Vagina (tissue), 2 donors: ENCODE results near the gene NFKBIB. TPM values are rescaled to one million over a fixed set of nuclear protein-coding genes. Genes with fewer than 3 reads are reported as not detected.

Experiments used
- DNase-seq, 2 donors: peaks; one replicate each; pipeline ENCODE4 v3.0.0-alpha.2; 2017; ENCODE audit errors: extremely low spot score in 2 of 2
- H3K27ac ChIP-seq: fragments of 200-600 bp; sonication (generic); one replicate; pipeline ENCODE4 v1.5.1; 2019
- H3K27me3 ChIP-seq: fragments of 200-600 bp; sonication (generic); one replicate; pipeline ENCODE4 v1.5.1; 2019
- H3K36me3 ChIP-seq, 2 donors: fragments of 200-600 bp; sonication (generic); one replicate each; pipeline ENCODE4 v1.5.1; 2017 to 2019
- H3K4me1 ChIP-seq: fragments of 200-600 bp; sonication (generic); one replicate; pipeline ENCODE4 v1.5.1; 2019
- H3K4me3 ChIP-seq, 2 donors: fragments of 200-600 bp; sonication (generic); 1 replicate in 1 of 2; 2 replicates in 1 of 2; pipeline ENCODE4 v1.5.1; 2016 to 2019
- H3K9me3 ChIP-seq: fragments of 200-600 bp; sonication (generic); one replicate; pipeline ENCODE4 v1.5.1; 2019
- CTCF ChIP-seq, 3 experiments: fragments of 450-650 bp in 2 of 3; fragments of 200-600 bp in 1 of 3; sonication (generic) in 1 of 3; IDR thresholded peaks; one replicate each; pipeline ENCODE4 v1.5.1; 2017 to 2019; ENCODE audit warnings: antibody characterized with exemption in 3 of 3, mild to moderate bottlenecking in 2 of 3, moderate library complexity in 2 of 3
- POLR2A ChIP-seq, 2 donors: fragments of 450-650 bp; IDR thresholded peaks; one replicate each; pipeline ENCODE4 v1.6.1; 2017; ENCODE audit warnings: antibody characterized with exemption in 2 of 2, mild to moderate bottlenecking in 2 of 2, moderate library complexity in 2 of 2
- POLR2AphosphoS5 ChIP-seq, 2 donors: sonication (generic); formaldehyde crosslinking; IDR thresholded peaks; one replicate each; pipeline ENCODE4 v1.9.0; 2017; ENCODE audit warnings: antibody characterized with exemption in 2 of 2, mild to moderate bottlenecking in 2 of 2, low read depth in 1 of 2; ENCODE audit not compliant: insufficient read depth in 1 of 2
- intact Hi-C: fragments of 100-400 bp; cut with DNase I; formaldehyde crosslinking; loops from one replicate; pipeline ENCODE4 v1.15.1; 2023
- total RNA-seq: library from RNA; depleted of rRNA; stranded (reverse); fragments of >200 nt; gene quantifications from one replicate; pipeline ENCODE4 v1.2.3, GENCODE V29; 2016

Gene NFKBIB
- total RNA-seq, 1 donor from 2014 or later = 16.7 TPM

- TF ChIP-seq POLR2A (IDR thresholded peaks at IDR 0.05) (no peak), POLR2AphosphoS5 (IDR thresholded peaks at IDR 0.05; ENCODE audit: insufficient read depth in 1 of 2, low read depth in 1 of 2) (no peak), CTCF (IDR thresholded peaks at IDR 0.05) (no peak)
- no peaks in the 10 kb centered on the region for H3K9me3 ChIP-seq
- no peak for DNase-seq
- H3K27me3 ChIP-seq = no peaks in the 10 kb centered on the region
- intact Hi-C loops = no loop called here
- H3K4me3 ChIP-seq = peak overlapping the region; percentile 66 to 96
- peaks cover 0 to 9% of the 10 kb centered on the region in 2 donors for H3K36me3 ChIP-seq
- H3K4me1 ChIP-seq = peaks cover 35% of the 10 kb centered on the region
- no peak overlapping the region for H3K27ac ChIP-seq
These were observed 998 bp downstream of the NFKBIB start for GRCh38 chr19:38900743-38901190.

DNA sequence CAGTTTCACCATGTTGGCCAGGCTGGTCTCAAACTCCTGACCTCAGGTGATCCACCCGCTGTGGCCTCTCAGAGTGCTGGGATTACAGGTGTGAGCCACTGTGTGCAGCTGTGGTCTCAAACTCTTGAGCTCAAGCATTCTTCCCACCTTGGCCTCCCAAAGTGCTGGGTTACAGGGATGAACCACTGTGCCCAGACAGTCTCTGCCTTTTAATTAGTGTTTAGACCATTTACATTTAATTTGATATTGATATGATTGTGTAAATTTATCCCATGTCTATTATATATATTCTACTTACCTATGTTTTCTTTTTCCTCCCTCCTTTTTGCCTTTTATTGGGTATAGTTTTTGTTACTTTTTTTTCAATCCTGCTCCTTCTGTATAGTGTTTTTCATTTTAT, 1.9 kb downstream of the NFKBIB start:
- Histone ChIP-seq H3K27ac (no peak overlapping the region), H3K9me3 (no peaks in the 10 kb centered on the region), H3K4me3 (no peak overlapping the region), H3K4me1 (peaks cover 35% of the 10 kb centered on the region), H3K36me3 (peaks cover 0 to 10% of the 10 kb centered on the region in 2 donors), H3K27me3 (no peaks in the 10 kb centered on the region)
- TF ChIP-seq CTCF (IDR thresholded peaks at IDR 0.05) (no peak), POLR2AphosphoS5 (IDR thresholded peaks at IDR 0.05; ENCODE audit: insufficient read depth in 1 of 2, low read depth in 1 of 2) (no peak), POLR2A (IDR thresholded peaks at IDR 0.05) (no peak)
- intact Hi-C loops = no loop called here
- no peak for DNase-seq

DNA sequence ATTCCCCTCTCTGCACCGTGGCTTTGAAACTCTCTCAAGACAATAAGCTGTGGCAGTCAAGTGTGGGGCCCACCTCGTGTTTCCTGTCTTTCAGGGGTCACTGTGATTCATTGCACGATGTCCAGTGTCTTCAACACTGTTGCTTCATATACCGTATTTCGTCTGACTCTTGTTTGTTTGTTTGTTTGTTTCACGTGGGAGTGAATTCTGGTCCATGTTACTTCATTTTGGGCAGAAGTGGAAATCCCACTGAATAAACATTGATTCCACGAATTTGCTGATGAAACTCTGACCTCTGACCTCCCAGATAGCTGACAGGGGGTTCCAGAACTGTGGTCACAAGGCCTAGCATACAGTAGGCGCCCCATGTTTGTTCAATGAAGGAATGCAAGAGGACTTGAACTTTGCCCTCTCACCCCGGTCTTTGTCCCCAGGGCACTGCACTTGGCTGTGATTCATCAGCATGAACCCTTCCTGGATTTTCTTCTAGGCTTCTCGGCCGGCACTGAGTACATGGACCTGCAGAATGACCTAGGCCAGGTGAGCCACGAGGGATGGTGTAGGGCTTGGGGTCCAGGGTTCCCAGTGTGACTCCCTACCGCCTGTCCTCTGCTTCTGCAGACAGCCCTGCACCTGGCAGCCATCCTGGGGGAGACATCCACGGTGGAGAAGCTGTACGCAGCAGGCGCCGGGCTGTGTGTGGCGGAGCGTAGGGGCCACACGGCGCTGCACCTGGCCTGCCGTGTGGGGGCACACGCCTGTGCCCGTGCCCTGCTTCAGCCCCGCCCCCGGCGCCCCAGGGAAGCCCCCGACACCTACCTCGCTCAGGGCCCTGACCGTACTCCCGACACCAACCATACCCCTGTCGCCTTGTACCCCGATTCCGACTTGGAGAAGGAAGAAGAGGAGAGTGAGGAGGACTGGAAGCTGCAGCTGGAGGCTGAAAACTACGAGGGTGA, 5.1 kb downstream of the NFKBIB start:
- intact Hi-C loops = no loop called here
- Histone ChIP-seq H3K4me3 (no peak overlapping the region), H3K27me3 (no peaks in the 10 kb centered on the region), H3K4me1 (peaks cover 16% of the 10 kb centered on the region), H3K27ac (no peak overlapping the region), H3K36me3 (peaks cover 0 to 22% of the 10 kb centered on the region in 2 donors), H3K9me3 (no peaks in the 10 kb centered on the region)
- no peak for DNase-seq
- no peak for TF ChIP-seq CTCF (IDR thresholded peaks at IDR 0.05)
- no peak for TF ChIP-seq POLR2AphosphoS5 (IDR thresholded peaks at IDR 0.05; ENCODE audit: insufficient read depth in 1 of 2, low read depth in 1 of 2)
- TF ChIP-seq POLR2A (IDR thresholded peaks at IDR 0.05) = no peak

DNA sequence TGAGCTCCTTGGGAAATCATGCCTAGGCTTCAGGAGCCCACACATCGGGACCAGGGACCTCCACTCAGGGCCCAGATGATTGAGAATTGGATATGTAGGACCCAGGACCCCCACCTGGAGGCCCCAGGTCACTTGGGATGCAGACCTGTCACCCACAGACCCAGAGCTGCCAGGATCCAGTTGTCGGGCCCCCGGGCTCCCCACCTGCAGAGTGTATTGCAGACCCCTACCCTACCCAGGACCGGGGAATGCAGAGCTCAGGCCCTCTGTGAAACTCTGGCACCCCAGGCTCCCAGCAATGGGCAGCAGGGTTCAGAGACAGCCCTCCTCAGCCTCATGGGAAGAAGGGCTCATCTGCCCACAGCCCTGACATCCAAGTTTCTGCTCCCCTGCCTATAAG, 5.9 kb downstream of the NFKBIB start:
- Histone ChIP-seq H3K4me3 (no peak overlapping the region), H3K27me3 (no peaks in the 10 kb centered on the region), H3K4me1 (peaks cover 11% of the 10 kb centered on the region), H3K36me3 (peaks cover 0 to 22% of the 10 kb centered on the region in 2 donors), H3K27ac (no peak overlapping the region), H3K9me3 (no peaks in the 10 kb centered on the region)
- no peak for DNase-seq
- TF ChIP-seq POLR2A (IDR thresholded peaks at IDR 0.05) (no peak), CTCF (IDR thresholded peaks at IDR 0.05) (no peak), POLR2AphosphoS5 (IDR thresholded peaks at IDR 0.05; ENCODE audit: insufficient read depth in 1 of 2, low read depth in 1 of 2) (no peak)
- intact Hi-C loops = no loop called here

- H3K27me3 ChIP-seq = no peaks in the 10 kb centered on the region
- no peak overlapping the region for H3K4me3 ChIP-seq
- DNase-seq = no peak
- peaks cover 0 to 22% of the 10 kb centered on the region in 2 donors for H3K36me3 ChIP-seq
- TF ChIP-seq POLR2AphosphoS5 (IDR thresholded peaks at IDR 0.05; ENCODE audit: insufficient read depth in 1 of 2, low read depth in 1 of 2) (no peak), POLR2A (IDR thresholded peaks at IDR 0.05) (no peak), CTCF (IDR thresholded peaks at IDR 0.05) (no peak)
- H3K27ac ChIP-seq = no peak overlapping the region
- H3K9me3 ChIP-seq = no peaks in the 10 kb centered on the region
- H3K4me1 ChIP-seq = no peaks in the 10 kb centered on the region
- intact Hi-C loops = no loop called here
These were observed 7.5 kb downstream of the NFKBIB start for GRCh38 chr19:38907227-38907626.
